Ureter (tissue), 1 donor: Measurements from ENCODE around the gene CLPX. TPM values are rescaled to one million over a fixed set of nuclear protein-coding genes. Genes with fewer than 3 reads are reported as not detected.
A peak's percentile ranks its signal among the peaks of the same experiment; 100 is the strongest.
"Not testable (repeated sequence)": the region's sequence is repeated elsewhere in the genome, so short reads cannot be mapped to it uniquely, and the experiment has no call there.

Experiments used
- DNase-seq: peaks from one replicate; pipeline ENCODE4 v3.0.0-alpha.2; 2020; ENCODE audit warnings: low spot score
- total RNA-seq: library from RNA; stranded (reverse); gene quantifications from one replicate; pipeline ENCODE4 v1.2.4, GENCODE V29; 2023
- donor health status: DM: yes; HTN: yes; CAD: no.

The CLPX gene
- total RNA-seq, 1 donor from 2014 or later, result 52.6 TPM

DNA sequence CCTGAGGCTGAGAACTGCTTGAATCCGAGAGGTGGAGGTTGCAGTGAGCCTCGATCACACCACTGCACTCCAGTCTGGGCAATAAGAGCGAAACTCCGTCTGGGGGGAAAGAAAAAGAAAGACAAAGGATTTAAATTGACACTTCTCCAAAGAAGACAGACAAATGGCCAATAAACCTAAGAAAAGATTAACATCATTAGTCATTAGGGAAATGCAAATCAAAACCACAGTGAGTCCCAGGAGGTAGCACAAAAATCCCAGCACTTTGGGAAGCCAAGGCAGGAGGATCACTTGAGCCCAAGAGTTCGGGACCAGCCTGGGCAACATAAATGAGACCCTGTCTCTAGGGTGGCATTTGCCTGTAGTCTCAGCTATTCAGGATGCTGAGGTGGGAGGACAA lies 12.6 kb downstream of the CLPX start:
- DNase-seq, result no peak

DNA sequence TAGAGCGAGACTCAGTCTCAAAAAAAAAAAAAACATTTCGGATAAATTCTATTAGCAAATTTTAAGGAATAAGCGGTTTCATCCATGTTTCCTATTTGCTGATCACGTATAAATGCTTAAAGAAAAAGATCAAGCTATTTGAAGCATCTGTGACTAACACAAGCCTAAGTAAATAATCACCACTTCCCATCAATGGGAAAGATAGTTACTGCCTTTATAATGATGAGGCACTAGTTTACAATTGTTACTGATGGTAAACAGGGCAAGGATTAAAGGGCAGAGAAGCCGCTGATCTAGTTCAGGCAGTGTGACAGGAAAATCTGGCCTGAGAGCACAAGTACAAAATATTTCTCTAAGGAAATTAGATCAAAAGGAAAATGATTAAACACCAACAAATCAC lies 13.7 kb downstream of the CLPX start:
- DNase-seq, result no peak

DNA sequence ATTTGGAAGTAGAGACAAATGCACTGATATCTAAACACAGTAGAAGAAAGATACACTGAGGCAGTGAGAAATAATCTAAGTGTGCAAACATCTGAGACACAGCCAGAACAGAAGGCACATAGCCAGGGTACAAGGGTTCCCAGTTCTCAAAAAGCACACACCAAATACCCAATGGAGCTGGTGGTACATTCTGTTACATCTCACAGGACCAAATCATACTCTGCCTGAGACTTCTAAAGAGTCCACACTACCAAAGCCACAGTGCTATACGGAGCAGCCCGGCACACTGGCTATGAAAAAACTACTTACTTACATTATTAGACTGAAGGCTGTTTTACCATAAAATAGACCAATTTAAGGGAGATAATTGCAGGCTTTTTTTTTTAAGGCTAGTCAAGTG lies 19.3 kb downstream of the CLPX start:
- no peak for DNase-seq

DNA sequence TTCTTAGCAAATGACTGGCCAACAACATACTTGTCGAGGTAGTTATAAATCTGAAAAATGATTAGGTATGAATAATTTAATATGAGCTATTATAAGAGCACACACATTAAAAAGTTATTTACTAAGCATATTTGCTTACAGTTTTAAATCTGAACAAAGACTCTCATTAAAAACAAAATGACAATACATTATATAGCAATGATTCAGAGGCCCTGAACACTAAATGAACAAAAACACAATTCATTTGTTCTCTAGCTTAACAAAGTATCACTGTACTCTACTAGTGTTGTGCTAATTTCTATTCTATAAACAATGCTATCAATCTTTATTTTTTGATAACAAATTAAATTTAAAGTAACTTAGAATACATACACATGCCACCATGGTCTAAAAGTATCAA lies 21.0 kb downstream of the CLPX start:
- DNase-seq, result no peak

DNA sequence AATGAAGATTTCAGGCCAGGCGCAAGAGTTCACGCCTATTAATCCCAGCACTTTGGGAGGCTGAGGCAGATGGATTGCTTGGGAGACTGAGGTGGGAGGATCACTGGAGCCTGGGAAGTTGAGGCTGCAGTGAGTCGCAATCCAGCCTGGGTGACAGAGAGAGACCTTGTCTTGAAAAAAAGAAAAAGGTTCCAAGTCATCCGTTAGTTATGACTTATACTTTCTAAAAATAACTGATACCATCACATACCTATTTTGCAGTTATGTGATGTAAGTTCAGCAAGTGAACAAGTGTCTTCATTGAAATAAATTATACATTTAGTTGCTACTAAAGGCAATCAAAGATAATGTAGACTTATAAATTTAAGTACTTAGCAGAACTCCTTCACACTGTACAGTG lies 22.1 kb downstream of the CLPX start:
- no peak for DNase-seq

DNA sequence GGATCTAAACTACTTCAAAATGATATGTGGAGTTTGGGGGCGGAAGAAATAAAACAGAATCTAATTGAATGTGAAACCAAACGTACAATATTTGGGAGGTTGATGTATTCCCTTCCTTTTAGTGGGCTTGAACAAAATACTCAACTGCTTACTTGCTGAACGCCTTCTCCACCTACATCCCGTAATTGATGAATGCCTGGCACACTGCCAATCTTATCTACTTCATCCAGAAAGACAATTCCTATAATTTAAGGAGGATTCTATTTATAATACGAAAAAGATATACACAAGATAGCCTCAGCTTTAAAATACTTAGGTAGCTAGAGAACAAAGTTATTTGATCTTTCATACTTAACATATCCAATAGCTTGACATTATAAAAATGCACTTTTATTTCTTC lies 28.4 kb downstream of the CLPX start:
- no peak for DNase-seq

DNA sequence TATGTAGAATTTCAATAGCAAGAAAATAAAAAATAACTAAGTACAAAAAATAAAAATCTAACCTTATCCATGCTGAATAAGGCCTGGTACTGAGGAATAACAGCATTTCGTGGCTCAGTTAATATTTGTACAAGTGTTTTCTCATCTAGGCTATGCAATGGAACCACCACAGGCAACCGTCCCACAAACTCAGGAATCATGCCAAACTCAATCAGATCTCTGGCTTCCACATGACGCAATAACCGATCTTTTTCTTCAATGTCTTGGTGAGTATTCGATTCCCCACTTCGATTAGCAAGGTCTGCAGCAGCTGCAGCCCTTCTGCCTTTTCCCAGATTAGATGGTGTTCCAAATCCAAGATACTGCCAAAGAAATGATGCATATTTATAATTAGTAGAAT lies 30.4 kb downstream of the CLPX start:
- no peak for DNase-seq

DNA sequence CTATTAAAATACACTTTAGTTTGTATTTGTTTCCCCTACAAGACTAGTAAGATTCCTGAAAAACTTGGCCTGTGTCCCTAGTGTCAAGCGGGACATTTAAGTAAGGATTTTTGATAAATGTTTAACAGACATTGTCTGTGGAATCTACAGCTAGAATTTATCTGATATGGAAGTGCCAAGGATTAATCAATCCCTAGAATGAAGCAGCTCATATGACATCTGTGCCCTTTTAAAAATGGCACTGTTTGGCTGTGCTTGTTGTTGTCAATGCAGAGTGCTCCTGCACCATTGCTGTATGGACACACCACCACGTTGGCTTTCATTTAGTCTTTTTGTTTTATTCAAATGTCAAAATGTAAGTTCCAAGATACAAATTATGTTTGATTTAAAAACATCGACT lies 37.2 kb downstream of the CLPX start:
- DNase-seq, result no peak

DNA sequence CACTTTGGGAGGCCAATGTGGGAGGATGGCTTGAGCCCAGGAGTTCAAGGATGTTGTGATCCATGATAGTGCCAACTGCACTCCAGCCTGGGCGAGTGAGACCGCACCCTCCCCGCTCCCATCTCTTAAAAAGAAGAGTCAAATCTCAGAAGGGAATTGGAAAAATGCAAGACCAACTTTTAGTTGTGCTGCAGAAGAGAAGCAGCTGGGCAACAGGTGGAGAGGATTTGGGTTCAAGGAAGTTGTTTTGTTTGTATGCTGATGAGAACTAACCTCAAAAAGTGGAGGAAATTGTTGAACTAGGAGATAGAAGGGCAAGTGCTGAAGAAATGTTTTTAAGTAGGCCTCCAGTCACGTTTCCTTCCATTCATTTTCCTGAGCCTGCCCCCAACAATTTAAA lies 38.7 kb downstream of the CLPX start:
- no peak for DNase-seq

DNA sequence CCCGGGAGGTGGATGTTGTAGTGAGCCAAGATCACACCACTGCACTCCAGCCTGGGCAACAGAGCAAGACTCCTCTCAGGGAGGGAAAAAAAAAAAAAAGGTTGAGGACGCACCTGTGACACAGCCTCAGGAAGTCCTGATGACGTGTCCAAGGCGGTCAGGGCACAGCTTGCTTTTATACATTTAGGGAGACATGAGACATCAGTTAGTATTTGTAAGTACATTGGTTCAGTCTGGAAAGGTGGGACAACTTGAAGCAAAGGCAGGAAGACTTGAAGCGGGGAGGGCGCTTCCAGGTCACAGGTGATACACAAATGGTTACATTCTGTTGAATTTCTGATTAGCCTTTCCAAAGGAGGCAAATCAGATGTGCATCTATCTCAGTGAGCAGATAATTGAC lies 46.5 kb downstream of the CLPX start:
- DNase-seq, result not testable (repeated sequence)

DNA sequence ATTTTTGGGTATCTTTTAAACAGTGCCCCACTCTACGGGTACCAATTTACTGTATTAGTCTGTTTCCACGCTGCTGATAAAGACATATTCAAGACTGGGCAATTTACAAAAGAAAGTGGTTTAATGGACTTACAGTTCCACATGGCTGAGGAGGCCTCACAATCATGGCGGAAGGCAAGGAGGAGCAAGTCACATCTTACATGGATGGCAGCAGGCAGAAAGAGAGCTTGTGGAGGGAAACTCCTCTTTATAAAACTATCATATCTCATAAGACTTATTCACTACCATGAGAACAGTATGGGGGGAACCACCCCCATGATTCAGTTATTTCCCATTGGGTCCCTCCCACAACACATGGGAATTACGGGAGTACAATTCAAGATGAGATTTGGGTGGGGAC lies 47.2 kb downstream of the CLPX start:
- DNase-seq, result not testable (repeated sequence)

DNA sequence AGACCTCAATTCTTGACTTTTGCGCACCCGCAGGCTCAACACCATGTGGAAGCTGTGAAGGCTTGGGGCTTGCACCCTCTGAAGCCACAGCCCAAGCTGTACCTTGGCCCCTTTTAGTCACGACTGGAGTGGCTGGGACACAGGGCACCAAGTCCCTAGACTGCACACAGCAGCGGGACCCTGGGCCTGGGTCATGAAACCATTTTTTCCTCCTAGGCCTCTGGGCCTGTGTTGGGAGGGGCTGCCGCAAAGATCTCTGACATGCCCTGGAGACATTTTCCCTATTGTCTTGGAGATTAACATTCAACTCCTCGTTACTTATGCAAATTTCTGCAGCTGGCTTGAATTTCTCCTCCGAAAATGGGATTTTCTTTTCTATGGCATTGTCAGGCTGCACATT lies 48.1 kb downstream of the CLPX start:
- DNase-seq, result not testable (repeated sequence)

DNA sequence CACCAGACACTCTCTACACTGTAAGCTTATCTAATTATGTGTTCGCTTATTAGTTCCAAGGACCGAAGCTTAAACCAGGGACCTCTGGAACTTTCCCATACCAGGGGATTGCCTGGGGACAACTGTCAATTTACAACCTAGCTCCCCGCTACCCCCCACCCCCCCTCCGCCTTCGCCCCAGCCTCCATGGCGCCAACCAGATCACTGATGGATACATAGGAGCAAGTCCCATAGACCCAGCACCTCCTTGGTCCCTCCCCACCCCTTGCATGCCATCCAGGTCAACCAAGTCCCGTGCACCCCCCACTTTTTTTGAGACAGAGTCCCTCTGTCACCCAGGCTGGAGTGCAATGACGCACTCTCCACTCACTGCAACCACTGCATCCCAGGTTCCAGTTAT lies 50.6 kb downstream of the CLPX start:
- DNase-seq, result no peak

DNA sequence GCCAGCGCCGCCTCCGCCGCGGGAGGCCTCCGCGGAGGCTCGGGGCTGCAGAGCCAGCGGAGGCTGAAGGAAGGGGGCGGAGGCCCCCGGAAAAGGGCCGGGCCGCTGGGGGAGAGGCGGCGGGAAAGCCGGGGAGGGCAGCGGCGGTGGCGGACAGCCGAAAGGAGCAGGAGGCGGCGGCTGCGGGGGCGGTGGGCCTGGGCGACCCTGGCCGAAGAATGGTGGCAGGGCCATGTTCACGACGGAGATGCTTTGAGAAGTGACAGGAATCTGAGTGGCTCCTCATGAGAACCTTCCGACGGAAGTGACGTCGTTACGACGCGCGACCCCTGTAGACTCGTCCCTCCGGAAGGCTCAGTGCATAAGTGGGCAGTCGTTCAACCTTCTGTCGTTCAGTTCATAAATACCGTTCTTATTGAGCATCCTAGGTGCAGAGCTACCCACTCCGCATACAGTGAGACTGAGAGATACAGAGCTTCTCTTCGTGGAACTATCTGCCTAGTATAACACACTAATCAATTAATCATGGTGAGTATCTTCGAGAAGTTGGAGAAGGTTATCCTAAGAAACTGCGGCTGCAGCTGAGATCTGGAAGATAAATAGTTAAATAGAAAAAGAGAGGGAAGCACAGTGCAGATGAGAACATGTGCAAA lies 51.5 kb downstream of the CLPX start, which contains the start of gene PDCD7:
Gene PDCD7, minus strand, starts transcription at position 261 of the 653 bp plus-strand sequence. Its CDS starts 27 bp downstream, at position 234.
- DNase-seq, result peak; percentile 88

DNA sequence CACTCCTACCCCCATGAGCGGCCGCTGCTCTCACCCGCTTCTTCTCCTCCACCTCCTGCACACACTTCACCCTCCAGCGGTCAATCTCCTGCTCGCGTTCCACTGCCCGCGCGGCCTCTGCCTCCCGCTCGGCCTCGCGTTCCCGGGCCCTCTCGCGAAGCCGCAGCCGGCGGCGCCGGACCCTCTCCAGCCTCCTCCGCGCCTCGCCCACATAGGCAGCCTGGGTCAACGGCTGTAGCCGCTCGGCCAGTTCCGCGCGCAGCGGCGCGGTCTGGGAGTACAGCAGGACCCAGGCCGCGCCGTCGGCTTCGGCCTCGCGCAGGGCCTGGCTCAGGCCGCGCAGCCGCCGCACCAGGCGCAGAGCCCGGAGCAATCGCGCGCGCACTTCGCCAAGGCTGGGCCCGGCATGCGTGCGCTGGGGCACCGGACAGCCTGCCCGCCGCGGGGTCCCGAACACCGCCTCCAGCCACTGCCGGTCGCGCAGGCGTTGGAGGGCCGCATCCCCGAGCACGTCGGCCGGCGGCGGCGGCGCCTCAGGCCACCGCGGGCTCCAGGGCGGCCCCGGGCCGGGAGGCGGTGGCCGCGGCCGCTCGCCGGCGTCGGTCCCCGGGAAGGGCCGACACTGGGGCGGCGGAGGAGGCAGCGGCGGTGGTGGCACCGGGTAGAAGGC lies 52.1 kb downstream of the CLPX start:
- peak; percentile 45 for DNase-seq

DNA sequence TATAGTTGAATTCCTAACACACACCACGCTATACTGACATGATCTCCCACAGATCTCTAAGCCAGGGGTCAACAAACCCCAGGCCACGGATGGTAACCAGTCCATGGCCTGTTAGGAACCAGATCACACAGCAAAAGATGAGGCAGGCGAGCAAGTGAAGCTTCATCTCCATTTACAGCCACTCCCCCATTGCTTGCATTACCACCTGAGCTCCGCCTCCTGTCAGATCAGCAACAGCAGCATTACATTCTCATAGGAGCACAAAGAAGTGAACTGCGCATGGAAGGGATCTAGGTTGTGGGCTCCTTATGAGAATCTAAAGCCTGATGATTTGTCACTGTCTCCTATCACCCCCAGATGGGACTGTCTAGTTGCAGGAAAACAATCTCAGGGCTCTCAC lies 54.2 kb downstream of the CLPX start:
- no peak for DNase-seq

DNA sequence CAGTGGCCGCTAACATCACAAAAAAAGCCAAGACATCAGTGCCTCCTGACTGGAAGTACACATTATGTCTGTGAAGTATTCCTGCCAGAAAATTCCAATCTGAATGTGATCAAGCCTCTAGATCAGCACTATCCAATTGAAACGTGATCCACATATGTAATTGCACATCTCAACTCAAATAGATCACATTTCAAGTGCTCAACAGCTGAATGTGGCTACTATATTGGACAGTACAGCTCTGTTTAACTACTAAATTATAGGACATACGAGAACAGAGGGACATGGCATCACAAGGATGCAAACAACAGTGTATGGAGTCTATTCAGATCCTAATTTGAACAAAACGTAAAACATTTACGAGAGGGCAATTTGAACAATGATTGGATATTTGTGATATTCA lies 69.6 kb downstream of the CLPX start:
- no peak for DNase-seq

DNA sequence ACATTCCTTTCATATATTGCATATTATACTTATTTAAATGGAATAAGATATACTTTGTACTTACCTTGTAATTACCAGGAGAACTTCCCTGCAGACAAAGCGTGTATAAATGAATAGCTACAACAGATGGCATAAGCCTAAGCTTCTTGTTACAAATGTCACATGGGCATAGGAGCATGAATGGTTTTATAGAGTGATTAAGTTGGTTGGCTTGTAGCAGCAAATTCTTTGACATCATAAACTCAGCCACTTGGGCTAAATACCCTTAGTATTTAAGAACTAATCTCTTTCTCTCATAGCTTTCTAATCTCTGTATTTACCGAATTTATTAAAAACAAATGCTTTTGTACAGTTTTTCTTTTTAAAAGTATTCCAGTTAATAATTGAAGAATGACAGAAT lies 70.1 kb downstream of the CLPX start, which contains the start of gene UBAP1L:
Gene UBAP1L, minus strand, starts transcription at position 115 of the 400 bp plus-strand sequence. CDS start 8,985 bp downstream, outside the sequence.
- no peak for DNase-seq

DNA sequence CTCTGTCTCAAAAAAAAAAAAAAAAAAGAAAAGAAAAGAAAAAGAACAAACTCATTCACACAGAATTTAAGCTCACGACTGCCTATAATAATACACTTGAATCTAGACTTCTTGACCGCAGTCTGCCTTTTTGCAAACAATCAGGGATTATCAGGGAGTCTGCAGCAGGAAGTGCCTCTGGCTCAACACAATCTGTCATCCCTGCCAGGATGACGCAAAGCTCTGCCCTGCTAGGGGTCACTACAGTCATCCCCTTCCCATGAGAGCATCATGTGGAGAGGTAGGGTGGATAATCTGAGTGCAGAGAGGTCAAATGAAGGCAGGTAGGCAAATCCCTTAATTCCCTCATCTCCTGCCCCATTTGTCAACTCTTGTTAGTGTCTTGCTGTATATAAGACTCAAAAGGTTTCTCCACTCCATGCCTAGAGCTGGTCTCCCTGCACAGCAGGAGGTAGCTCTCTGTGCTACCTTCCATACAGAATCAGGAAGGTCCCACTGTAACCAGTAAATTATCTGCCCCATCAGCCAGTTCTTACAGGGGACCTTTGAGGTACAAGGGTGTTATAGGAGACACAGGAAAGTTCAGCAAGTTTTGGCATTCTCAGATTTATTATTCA lies 74.4 kb downstream of the CLPX start:
- DNase-seq, result no peak

DNA sequence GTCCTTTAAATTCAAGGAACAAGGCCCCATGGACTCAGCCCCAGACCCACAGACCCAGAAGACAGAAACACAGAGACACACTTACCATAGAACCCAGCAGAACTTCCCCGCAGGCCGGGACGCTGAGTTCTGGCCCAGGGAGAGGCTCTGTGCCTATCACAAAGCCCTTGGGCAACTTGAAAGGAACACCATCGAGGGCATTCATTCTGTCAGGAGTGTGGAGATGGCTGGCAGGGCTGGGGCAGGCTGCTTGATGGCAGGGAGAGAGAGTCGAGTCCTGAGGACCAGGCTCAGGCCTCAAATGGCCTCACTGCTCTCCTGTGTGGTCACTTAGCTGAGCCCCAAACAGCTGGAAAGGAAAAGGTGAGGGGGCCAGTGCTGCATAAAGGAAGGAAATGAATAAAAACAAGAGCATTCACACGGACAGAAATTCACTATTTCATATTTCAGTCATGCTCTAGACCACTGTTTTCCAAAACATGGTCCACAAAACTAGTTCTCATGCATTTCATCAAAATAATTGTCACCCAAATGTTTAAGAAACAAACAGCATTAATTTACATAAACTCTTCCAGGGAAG lies 79.0 kb downstream of the CLPX start:
- DNase-seq, result no peak

DNA sequence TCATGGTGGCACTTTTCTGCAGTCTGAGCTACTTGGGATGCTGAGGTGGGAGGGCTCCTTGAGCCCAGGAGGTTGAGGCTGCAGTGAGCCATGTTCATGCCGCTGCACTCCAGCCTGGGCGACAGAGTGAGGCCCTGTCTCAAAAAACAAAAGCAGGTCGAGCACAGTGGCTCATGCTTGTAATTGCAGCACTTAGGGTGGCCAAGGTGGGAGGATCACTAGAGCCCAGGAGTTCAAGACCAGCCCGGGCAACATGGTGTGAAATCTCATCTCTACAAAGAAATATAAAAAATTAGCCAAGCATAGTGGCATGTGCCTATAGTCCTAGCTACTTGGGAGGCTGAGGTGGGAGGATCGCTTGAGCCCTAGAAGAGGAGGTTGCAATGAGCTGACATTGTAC lies 80.1 kb downstream of the CLPX start:
- DNase-seq, result no peak

DNA sequence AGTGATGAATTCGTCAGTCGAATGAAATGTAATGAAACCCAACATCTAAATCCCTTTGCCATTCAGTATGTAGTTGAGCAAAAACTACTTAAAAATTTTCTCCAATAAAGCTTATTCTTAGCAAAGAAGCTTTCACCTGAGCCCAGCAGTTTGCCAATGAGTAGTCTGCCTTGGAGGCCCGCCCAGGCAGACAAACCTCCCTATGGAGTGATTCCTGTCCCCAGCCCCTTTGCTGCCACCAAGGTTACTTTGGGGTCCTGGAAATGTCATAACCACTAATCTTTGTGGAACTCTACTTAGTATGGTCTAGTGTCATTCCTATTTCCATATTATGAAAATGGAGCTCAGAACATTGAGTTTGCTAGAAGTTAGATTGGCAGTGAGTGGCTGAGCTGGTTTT lies 82.2 kb downstream of the CLPX start:
- DNase-seq, result no peak
